Measurements from ENCODE around the gene SLC2A4.

Gene SLC2A4

GRCh38 chr17:7249830-7250229, 31.7 kb upstream of the SLC2A4 start:
- peak overlapping the region; percentile 89 for H3K4me3 ChIP-seq (ENCODE audit: low read depth, low read length)
- peaks cover 12% of the 10 kb centered on the region; the same call in 1 of the 2 replicates for H3K4me1 ChIP-seq (ENCODE audit: control insufficient read depth, insufficient read depth, low read length)
- H3K9me3 ChIP-seq (ENCODE audit: control insufficient read depth, insufficient read depth, low read depth, low read length), result no peaks in the 10 kb centered on the region
- H3K27me3 ChIP-seq (ENCODE audit: control insufficient read depth, insufficient read depth, low read length), result no peaks in the 10 kb centered on the region
- H3K27ac ChIP-seq (ENCODE audit: low read depth, low read length), result no peak overlapping the region
- H3K36me3 ChIP-seq (ENCODE audit: control insufficient read depth, insufficient read depth, low read length), result peaks cover 27% of the 10 kb centered on the region
- H3K9ac ChIP-seq (ENCODE audit: low read length), result peak overlapping the region; percentile 79

DNA sequence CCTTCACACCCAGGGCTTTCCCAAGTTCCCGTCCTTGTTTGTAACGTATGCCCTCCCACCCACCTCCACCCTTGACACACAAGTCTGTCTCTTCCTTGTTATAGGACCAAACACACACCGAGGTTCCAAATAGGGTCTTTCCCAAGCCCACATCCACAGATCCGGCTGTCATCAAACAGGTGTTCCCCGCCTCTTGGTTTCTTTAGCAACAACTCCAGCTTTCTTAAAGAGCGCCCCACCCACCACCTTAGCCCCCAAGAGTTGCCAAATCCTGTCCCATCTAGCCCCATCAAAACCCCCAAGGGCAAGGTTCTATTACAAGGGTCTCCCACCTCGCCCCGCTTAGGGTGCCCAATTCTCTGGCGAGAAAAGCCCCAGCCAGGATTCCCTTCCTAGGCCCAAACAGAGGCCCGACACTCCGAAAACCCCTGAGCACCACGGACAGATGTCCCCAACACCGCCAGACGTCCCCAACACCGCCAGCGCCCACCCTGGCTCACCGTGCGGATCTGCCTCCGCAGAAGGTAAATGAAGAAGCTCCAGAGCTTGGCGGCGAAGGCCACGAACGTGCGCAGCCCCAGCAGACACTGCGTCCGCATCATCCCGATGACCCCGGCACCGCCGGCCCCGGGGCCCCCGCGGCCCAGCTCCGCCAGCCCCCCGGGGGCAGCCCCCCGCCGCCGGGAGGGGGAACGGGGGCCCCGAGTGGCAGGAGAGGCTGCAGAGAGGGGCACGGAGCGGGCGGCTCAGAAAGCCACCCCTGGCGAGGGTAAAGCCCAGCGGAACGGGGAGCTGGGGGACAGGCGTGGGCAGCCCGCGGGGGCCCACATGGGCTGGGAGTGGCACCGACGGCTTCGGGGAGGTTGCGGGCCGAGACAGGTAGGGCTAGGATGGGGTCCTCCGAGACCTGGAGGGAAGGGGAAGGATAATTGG, 30.6 kb upstream of the SLC2A4 start:
- peak overlapping the region; percentile 79 for H3K9ac ChIP-seq (ENCODE audit: low read length)
- peaks cover 12% of the 10 kb centered on the region; the same call in 1 of the 2 replicates for H3K4me1 ChIP-seq (ENCODE audit: control insufficient read depth, insufficient read depth, low read length)
- no peaks in the 10 kb centered on the region for H3K27me3 ChIP-seq (ENCODE audit: control insufficient read depth, insufficient read depth, low read length)
- H3K36me3 ChIP-seq (ENCODE audit: control insufficient read depth, insufficient read depth, low read length), result peaks cover 30% of the 10 kb centered on the region
- H3K27ac ChIP-seq (ENCODE audit: low read depth, low read length), result peak overlapping the region; percentile 74
- H3K4me3 ChIP-seq (ENCODE audit: low read depth, low read length), result peak overlapping the region; percentile 89
- H3K9me3 ChIP-seq (ENCODE audit: control insufficient read depth, insufficient read depth, low read depth, low read length), result no peaks in the 10 kb centered on the region

DNA sequence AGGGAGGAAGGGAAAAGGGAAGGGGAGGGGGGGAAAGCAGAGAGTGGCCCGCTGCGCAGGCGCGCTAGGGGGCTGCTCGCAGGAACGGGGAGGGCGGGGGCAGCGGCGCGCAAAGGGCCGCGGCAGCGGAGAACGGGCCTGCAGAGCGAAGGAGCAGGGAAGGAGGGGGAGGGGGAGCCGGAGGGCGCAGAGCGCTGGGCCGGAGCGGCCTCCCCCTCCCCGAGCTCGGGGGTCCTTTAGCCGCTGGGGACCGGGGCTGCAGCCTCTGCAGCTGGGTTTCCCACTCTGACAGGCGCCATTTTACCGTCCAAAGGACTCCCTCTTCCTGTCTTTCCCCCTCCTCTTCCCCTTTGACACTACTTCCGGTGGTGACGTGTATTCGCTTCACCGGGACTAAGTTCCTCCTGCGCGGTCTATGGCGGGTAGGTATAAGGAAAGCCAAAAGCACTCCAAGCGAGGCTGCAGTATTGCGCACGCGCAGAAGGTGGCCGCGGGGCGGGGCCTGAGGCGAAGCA, 29.8 kb upstream of the SLC2A4 start, which contains the start of gene CTDNEP1:
CTDNEP1 (minus strand) TSS at position 74 of the 515 bp plus-strand sequence. CDS start 438 bp downstream, outside the sequence.
- H3K4me3 ChIP-seq (ENCODE audit: low read depth, low read length), result peak within 1 kb of the TSS; percentile 89
- peaks cover 30% of the 10 kb centered on the region for H3K36me3 ChIP-seq (ENCODE audit: control insufficient read depth, insufficient read depth, low read length)
- peaks cover 12% of the 10 kb centered on the region; the same call in 1 of the 2 replicates for H3K4me1 ChIP-seq (ENCODE audit: control insufficient read depth, insufficient read depth, low read length)
- H3K27ac ChIP-seq (ENCODE audit: low read depth, low read length), result peak within 1 kb of the TSS; percentile 90
- H3K9ac ChIP-seq (ENCODE audit: low read length), result peak within 1 kb of the TSS; percentile 90
- H3K9me3 ChIP-seq (ENCODE audit: control insufficient read depth, insufficient read depth, low read depth, low read length), result no peaks in the 10 kb centered on the region
- H3K27me3 ChIP-seq (ENCODE audit: control insufficient read depth, insufficient read depth, low read length), result no peaks in the 10 kb centered on the region

- H3K27ac ChIP-seq (ENCODE audit: low read depth, low read length), result peak within 1 kb of the TSS; percentile 90
- H3K4me1 ChIP-seq (ENCODE audit: control insufficient read depth, insufficient read depth, low read length), result peaks cover 12% of the 10 kb centered on the region; the same call in 1 of the 2 replicates
- H3K4me3 ChIP-seq (ENCODE audit: low read depth, low read length), result peak within 1 kb of the TSS; percentile 89
- no peaks in the 10 kb centered on the region for H3K9me3 ChIP-seq (ENCODE audit: control insufficient read depth, insufficient read depth, low read depth, low read length)
- H3K36me3 ChIP-seq (ENCODE audit: control insufficient read depth, insufficient read depth, low read length), result peaks cover 33% of the 10 kb centered on the region
- H3K27me3 ChIP-seq (ENCODE audit: control insufficient read depth, insufficient read depth, low read length), result no peaks in the 10 kb centered on the region
- peak within 1 kb of the TSS; percentile 90 for H3K9ac ChIP-seq (ENCODE audit: low read length)
These were observed 29.1 kb upstream of the SLC2A4 start, which contains the start of gene ELP5 for GRCh38 chr17:7252176-7253043. Gene ELP5 (plus strand): TSS chr17:7252215. CDS start chr17:7252551, 336 bp downstream.

DNA sequence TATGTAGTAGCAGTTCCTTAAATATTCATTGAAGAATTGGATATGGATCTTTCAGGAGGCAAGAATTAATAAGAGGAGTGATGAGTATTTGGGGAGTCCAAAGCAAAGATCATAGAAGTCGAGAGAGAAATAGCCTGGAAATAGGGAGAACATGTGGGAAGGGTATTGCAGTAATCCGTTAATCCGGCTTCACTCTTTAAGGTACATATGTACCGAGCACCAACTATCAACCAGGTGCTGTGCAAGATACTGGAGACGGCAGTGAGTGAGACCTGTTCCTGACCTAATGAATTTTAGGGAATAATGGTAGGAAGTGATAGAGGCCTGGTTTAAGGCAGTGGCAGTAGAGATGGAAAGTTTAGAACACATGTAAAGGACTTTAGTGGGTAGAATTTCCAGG, 28.4 kb upstream of the SLC2A4 start:
- no peak overlapping the region for H3K27ac ChIP-seq (ENCODE audit: low read depth, low read length)
- peak overlapping the region; percentile 89 for H3K4me3 ChIP-seq (ENCODE audit: low read depth, low read length)
- peaks cover 38% of the 10 kb centered on the region for H3K36me3 ChIP-seq (ENCODE audit: control insufficient read depth, insufficient read depth, low read length)
- no peaks in the 10 kb centered on the region for H3K9me3 ChIP-seq (ENCODE audit: control insufficient read depth, insufficient read depth, low read depth, low read length)
- peaks cover 12% of the 10 kb centered on the region; the same call in 1 of the 2 replicates for H3K4me1 ChIP-seq (ENCODE audit: control insufficient read depth, insufficient read depth, low read length)
- H3K27me3 ChIP-seq (ENCODE audit: control insufficient read depth, insufficient read depth, low read length), result no peaks in the 10 kb centered on the region
- peak overlapping the region; percentile 90 for H3K9ac ChIP-seq (ENCODE audit: low read length)

DNA sequence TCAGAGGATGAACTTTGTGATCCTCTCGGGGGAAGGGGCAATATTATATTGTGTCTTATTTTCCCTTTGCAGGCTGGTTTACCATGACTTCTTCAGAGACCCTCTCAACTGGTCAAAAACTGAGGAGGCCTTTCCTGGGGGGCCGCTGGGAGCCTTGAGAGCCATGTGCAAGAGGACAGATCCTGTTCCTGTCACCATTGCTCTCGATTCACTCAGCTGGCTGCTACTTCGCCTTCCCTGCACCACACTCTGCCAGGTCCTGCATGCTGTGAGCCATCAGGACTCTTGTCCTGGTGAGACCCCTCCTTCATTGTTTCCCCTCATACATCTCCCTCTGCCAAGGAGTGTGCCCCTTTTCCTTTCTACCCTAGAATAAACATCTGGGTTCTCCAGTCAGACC, 27.0 kb upstream of the SLC2A4 start:
- H3K36me3 ChIP-seq (ENCODE audit: control insufficient read depth, insufficient read depth, low read length), result peaks cover 51% of the 10 kb centered on the region
- no peak overlapping the region for H3K4me3 ChIP-seq (ENCODE audit: low read depth, low read length)
- no peak overlapping the region for H3K9ac ChIP-seq (ENCODE audit: low read length)
- no peak overlapping the region for H3K27ac ChIP-seq (ENCODE audit: low read depth, low read length)
- peaks cover 12% of the 10 kb centered on the region; the same call in 1 of the 2 replicates for H3K4me1 ChIP-seq (ENCODE audit: control insufficient read depth, insufficient read depth, low read length)
- H3K27me3 ChIP-seq (ENCODE audit: control insufficient read depth, insufficient read depth, low read length), result no peaks in the 10 kb centered on the region
- H3K9me3 ChIP-seq (ENCODE audit: control insufficient read depth, insufficient read depth, low read depth, low read length), result no peaks in the 10 kb centered on the region

- no peak overlapping the region for H3K9ac ChIP-seq (ENCODE audit: low read length)
- peaks cover 5% of the 10 kb centered on the region for H3K4me1 ChIP-seq (ENCODE audit: control insufficient read depth, insufficient read depth, low read length)
- peaks cover 60% of the 10 kb centered on the region for H3K36me3 ChIP-seq (ENCODE audit: control insufficient read depth, insufficient read depth, low read length)
- H3K27me3 ChIP-seq (ENCODE audit: control insufficient read depth, insufficient read depth, low read length), result peaks cover 12% of the 10 kb centered on the region; the same call in 1 of the 2 replicates
- no peaks in the 10 kb centered on the region for H3K9me3 ChIP-seq (ENCODE audit: control insufficient read depth, insufficient read depth, low read depth, low read length)
- no peak overlapping the region for H3K4me3 ChIP-seq (ENCODE audit: low read depth, low read length)
- H3K27ac ChIP-seq (ENCODE audit: low read depth, low read length), result no peak overlapping the region
These were observed 24.6 kb upstream of the SLC2A4 start for GRCh38 chr17:7256766-7257456.

- Histone ChIP-seq H3K9ac (ENCODE audit: low read length) (no peak overlapping the region), H3K36me3 (ENCODE audit: control insufficient read depth, insufficient read depth, low read length) (peaks cover 60% of the 10 kb centered on the region)
These were observed 22.6 kb upstream of the SLC2A4 start for GRCh38 chr17:7258731-7259554.

GRCh38 chr17:7259555-7259889, 22.0 kb upstream of the SLC2A4 start:
- peaks cover 3% of the 10 kb centered on the region; the same call in 1 of the 2 replicates for H3K4me1 ChIP-seq (ENCODE audit: control insufficient read depth, insufficient read depth, low read length)
- no peaks in the 10 kb centered on the region for H3K9me3 ChIP-seq (ENCODE audit: control insufficient read depth, insufficient read depth, low read depth, low read length)
- H3K4me3 ChIP-seq (ENCODE audit: low read depth, low read length), result no peak overlapping the region
- H3K27ac ChIP-seq (ENCODE audit: low read depth, low read length), result no peak overlapping the region
- peaks cover 54% of the 10 kb centered on the region for H3K36me3 ChIP-seq (ENCODE audit: control insufficient read depth, insufficient read depth, low read length)
- H3K27me3 ChIP-seq (ENCODE audit: control insufficient read depth, insufficient read depth, low read length), result peaks cover 29% of the 10 kb centered on the region; the same call in 1 of the 2 replicates
- H3K9ac ChIP-seq (ENCODE audit: low read length), result no peak overlapping the region

More at GRCh38 chr17:7258731-7259554, 22.6 kb upstream of the SLC2A4 start:
- H3K27me3 ChIP-seq (ENCODE audit: control insufficient read depth, insufficient read depth, low read length), result peaks cover 29% of the 10 kb centered on the region; the same call in 1 of the 2 replicates
- H3K27ac ChIP-seq (ENCODE audit: low read depth, low read length), result no peak overlapping the region
- no peak overlapping the region for H3K4me3 ChIP-seq (ENCODE audit: low read depth, low read length)
- H3K4me1 ChIP-seq (ENCODE audit: control insufficient read depth, insufficient read depth, low read length), result no peaks in the 10 kb centered on the region; the same call in 1 of the 2 replicates
- H3K9me3 ChIP-seq (ENCODE audit: control insufficient read depth, insufficient read depth, low read depth, low read length), result no peaks in the 10 kb centered on the region

Measured in HUES6 (cell line).